ENCODE data around the gene ZNF668. TPM values are rescaled to one million over a fixed set of nuclear protein-coding genes. Genes with fewer than 3 reads are reported as not detected.

Gene ZNF668
- total RNA-seq, 1 experiment from 2014 or later, result 16.8 TPM

DNA sequence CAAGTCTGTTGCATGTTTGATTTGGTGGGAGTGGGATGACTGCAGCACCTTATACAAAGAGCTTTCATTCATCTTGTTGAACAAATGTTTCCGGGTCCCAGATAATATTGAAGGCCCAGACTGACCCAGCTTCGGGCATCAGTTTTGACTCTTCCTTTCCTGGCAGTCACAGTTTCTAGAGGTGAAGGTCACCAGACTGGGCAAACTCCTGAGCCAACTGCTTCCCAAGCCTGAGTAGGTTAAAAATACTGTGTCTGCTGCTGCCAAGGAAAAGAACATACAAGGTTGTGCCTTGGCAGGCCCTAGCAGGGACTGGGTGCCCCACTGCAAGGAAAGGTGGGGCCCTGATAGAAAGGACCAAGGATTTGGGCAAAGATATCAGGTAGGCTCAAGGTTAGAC is 38.7 kb upstream of the ZNF668 start (continued):
- TF ChIP-seq, protein P1, sequence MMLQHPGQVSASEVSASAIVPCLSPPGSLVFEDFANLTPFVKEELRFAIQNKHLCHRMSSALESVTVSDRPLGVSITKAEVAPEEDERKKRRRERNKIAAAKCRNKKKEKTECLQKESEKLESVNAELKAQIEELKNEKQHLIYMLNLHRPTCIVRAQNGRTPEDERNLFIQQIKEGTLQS (IDR thresholded peaks at IDR 0.05), result no peak
- TF ChIP-seq EGR1 (IDR thresholded peaks at IDR 0.05; ENCODE audit: low read depth) (no peak), ZFX (IDR thresholded peaks at IDR 0.05) (no peak), CBX3 (IDR thresholded peaks at IDR 0.05; ENCODE audit: low read depth) (no peak), RAD21 (IDR thresholded peaks at IDR 0.05; ENCODE audit: low read depth) (no peak), JUND (IDR thresholded peaks at IDR 0.05) (no peak)
- TF ChIP-seq, protein P2, sequence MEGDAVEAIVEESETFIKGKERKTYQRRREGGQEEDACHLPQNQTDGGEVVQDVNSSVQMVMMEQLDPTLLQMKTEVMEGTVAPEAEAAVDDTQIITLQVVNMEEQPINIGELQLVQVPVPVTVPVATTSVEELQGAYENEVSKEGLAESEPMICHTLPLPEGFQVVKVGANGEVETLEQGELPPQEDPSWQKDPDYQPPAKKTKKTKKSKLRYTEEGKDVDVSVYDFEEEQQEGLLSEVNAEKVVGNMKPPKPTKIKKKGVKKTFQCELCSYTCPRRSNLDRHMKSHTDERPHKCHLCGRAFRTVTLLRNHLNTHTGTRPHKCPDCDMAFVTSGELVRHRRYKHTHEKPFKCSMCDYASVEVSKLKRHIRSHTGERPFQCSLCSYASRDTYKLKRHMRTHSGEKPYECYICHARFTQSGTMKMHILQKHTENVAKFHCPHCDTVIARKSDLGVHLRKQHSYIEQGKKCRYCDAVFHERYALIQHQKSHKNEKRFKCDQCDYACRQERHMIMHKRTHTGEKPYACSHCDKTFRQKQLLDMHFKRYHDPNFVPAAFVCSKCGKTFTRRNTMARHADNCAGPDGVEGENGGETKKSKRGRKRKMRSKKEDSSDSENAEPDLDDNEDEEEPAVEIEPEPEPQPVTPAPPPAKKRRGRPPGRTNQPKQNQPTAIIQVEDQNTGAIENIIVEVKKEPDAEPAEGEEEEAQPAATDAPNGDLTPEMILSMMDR (IDR thresholded peaks at IDR 0.05 in 2 of 3, conservative IDR thresholded peaks at IDR 0.05 in 1 of 3; ENCODE audit: borderline replicate concordance in 1 of 3, insufficient read depth in 1 of 3, low read depth in 2 of 3, low read length in 2 of 3), result no peak

DNA sequence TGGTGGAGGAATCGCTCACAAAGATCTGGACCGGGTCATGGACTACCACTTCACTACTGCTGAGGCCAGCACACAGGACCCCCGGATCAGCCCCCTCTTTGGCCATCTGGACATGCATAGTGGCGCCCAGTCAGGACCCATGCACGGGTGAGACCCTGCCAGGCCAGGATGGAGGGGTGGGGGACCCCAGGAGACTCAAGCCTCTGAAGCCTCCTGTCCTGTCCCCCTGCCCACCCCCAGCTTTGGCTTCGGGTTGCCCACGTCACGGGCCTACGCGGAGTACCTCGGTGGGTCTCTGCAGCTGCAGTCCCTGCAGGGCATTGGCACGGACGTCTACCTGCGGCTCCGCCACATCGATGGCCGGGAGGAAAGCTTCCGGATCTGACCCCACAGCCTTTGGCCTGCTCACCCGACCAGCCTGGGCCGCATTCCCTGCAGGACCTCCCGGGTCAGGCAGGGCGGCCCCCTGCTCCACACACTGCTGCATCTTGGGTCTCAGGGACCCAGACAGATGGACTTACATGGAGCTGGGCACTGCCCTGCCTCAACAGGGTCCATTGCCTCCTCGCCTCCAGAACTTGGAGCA is 37.9 kb upstream of the ZNF668 start:
- no peak for TF ChIP-seq EZH2phosphoT487 (IDR thresholded peaks at IDR 0.05; ENCODE audit: borderline replicate concordance)
- TF ChIP-seq, protein P3, sequence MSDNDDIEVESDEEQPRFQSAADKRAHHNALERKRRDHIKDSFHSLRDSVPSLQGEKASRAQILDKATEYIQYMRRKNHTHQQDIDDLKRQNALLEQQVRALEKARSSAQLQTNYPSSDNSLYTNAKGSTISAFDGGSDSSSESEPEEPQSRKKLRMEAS (IDR thresholded peaks at IDR 0.05), result no peak
- no peak for TF ChIP-seq EGR1 (IDR thresholded peaks at IDR 0.05; ENCODE audit: low read depth)
- TF ChIP-seq RAD21 (IDR thresholded peaks at IDR 0.05; ENCODE audit: low read depth), result no peak
- no peak for TF ChIP-seq SP1 (IDR thresholded peaks at IDR 0.05; ENCODE audit: low read depth)
- no peak for TF ChIP-seq POLR2A (IDR thresholded peaks at IDR 0.05; ENCODE audit: borderline replicate concordance, extremely low read depth, insufficient read depth, insufficient read length)
- TF ChIP-seq, protein P4, sequence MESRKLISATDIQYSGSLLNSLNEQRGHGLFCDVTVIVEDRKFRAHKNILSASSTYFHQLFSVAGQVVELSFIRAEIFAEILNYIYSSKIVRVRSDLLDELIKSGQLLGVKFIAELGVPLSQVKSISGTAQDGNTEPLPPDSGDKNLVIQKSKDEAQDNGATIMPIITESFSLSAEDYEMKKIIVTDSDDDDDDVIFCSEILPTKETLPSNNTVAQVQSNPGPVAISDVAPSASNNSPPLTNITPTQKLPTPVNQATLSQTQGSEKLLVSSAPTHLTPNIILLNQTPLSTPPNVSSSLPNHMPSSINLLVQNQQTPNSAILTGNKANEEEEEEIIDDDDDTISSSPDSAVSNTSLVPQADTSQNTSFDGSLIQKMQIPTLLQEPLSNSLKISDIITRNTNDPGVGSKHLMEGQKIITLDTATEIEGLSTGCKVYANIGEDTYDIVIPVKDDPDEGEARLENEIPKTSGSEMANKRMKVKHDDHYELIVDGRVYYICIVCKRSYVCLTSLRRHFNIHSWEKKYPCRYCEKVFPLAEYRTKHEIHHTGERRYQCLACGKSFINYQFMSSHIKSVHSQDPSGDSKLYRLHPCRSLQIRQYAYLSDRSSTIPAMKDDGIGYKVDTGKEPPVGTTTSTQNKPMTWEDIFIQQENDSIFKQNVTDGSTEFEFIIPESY (IDR thresholded peaks at IDR 0.05; ENCODE audit: extremely low read depth, insufficient replicate concordance, low read length), result no peak
- TF ChIP-seq YY1 (IDR thresholded peaks at IDR 0.05; ENCODE audit: extremely low read depth, insufficient replicate concordance, low read depth, low read length), result no peak
- no peak for TF ChIP-seq JUND (IDR thresholded peaks at IDR 0.05)
- no peaks in the 10 kb centered on the region for H4K20me1 ChIP-seq (ENCODE audit: insufficient read depth)
- no peak overlapping the region for H3K9ac ChIP-seq (ENCODE audit: low read length)
- RAD21 ChIA-PET (ENCODE audit: low non-redundant PET in 1 of 2, low total read pairs in 2 of 2, uncharacterized antibody in 2 of 2, unreplicated experiment in 2 of 2), result no interaction called here
- CTCF ChIA-PET, result interaction anchor here (1.0 kb wide), 1 partner anchor 158 kb away, joined by 3 read pairs; no protein-coding TSS in a partner anchor
- H3K27me3 ChIP-seq (ENCODE audit: insufficient read depth, low read length), result no peaks in the 10 kb centered on the region
- POLR2A ChIA-PET, result no interaction called here
- peaks cover 7 to 43% of the 10 kb centered on the region in 2 experiments; a peak in 3 of 4 replicates for H3K4me1 ChIP-seq (ENCODE audit: control insufficient read depth in 1 of 2, insufficient read depth in 2 of 2, low read length in 2 of 2)
- no peaks in the 10 kb centered on the region for H3K9me3 ChIP-seq (ENCODE audit: control insufficient read depth in 1 of 2, insufficient read depth in 1 of 2, low read depth in 1 of 2, low read length in 2 of 2)
- DNase-seq (ENCODE audit: low read depth, low spot score) (no peak), ATAC-seq (no peak)
- peaks cover 29% of the 10 kb centered on the region for H3K79me2 ChIP-seq (ENCODE audit: insufficient read depth, low read length)
- H3K4me3 ChIP-seq (replicated peaks in 1 of 2; ENCODE audit: low read depth in 1 of 2, low read length in 2 of 2), result no peak overlapping the region
- intact Hi-C loops (cut with micrococcal nuclease), result no loop called here
- no peak overlapping the region for H2AFZ ChIP-seq (ENCODE audit: low read depth, low read length, poor library complexity, severe bottlenecking)
- no TSS peak for BruUV-seq (replicated peaks)
- no peak overlapping the region for H3K4me2 ChIP-seq (ENCODE audit: low read length)
- H3K36me3 ChIP-seq (ENCODE audit: control insufficient read depth in 1 of 2, insufficient read depth in 2 of 2, low read length in 2 of 2), result peaks cover 14 to 39% of the 10 kb centered on the region in 2 experiments
- no peaks in the 10 kb centered on the region for H3K9me2 ChIP-seq (ENCODE audit: insufficient read depth)
- no peak overlapping the region for H3K27ac ChIP-seq (ENCODE audit: low read depth, low read length)
